GM12878 (cell line): ENCODE measurements around the gene CUEDC1.

ENCODE experiments used
- ASH2L ChIP-seq: fragments of 300-600, 200-600 bp; sonication (generic); IDR thresholded peaks from 2 replicates; pipeline ENCODE4 v1.6.1; 2017; ENCODE audit warnings: low read depth, mild to moderate bottlenecking, borderline replicate concordance
- BACH1 ChIP-seq: fragments of 450-650 bp; IDR thresholded peaks from 2 replicates; pipeline ENCODE4 v1.6.1; 2017; ENCODE audit warnings: mild to moderate bottlenecking, borderline replicate concordance
- BHLHE40 ChIP-seq, 2 experiments: fragments of 450-650 bp in 1 of 2; IDR thresholded peaks; 2 replicates each; pipeline ENCODE4 v1.6.1; 2011 to 2017; ENCODE audit warnings: low read depth in 2 of 2, borderline replicate concordance in 1 of 2, improper control_type of control experiment in 1 of 2, low read length in 1 of 2, mild to moderate bottlenecking in 1 of 2
- CBX5 ChIP-seq: sonication (generic); IDR thresholded peaks from 2 replicates; pipeline ENCODE4 v1.6.1; 2016; ENCODE audit warnings: low read depth, moderate library complexity, mild to moderate bottlenecking, inconsistent platforms
- FOS ChIP-seq: IDR thresholded peaks from 3 replicates; pipeline ENCODE4 v1.6.1; 2011; ENCODE audit warnings: borderline replicate concordance; ENCODE audit not compliant: insufficient read length; ENCODE audit errors: extremely low read depth
- FOXM1 ChIP-seq: IDR thresholded peaks from 2 replicates; pipeline ENCODE4 v1.6.1; 2012; ENCODE audit warnings: low read depth, mild to moderate bottlenecking, inconsistent platforms, low read length, moderate library complexity
- LARP7 ChIP-seq: fragments of 450-650 bp; IDR thresholded peaks from 2 replicates; pipeline ENCODE4 v1.6.1; 2017; ENCODE audit warnings: mild to moderate bottlenecking
- TF ChIP-seq, protein P1 (sequence below): fragments of 450-650 bp; IDR thresholded peaks from 2 replicates; pipeline ENCODE4 v1.6.1; 2016; ENCODE audit warnings: mild to moderate bottlenecking
- TF ChIP-seq, protein P2 (sequence below), 3 experiments: IDR thresholded peaks in 2 of 3; conservative IDR thresholded peaks in 1 of 3; 2 replicates each; pipeline ENCODE4 v1.5.1; 2011; ENCODE audit warnings: low read depth in 3 of 3, low read length in 3 of 3, mild to moderate bottlenecking in 3 of 3, control low read depth in 2 of 3, moderate library complexity in 2 of 3, inconsistent platforms in 1 of 3, mixed read lengths in 1 of 3; ENCODE audit not compliant: control insufficient read depth in 2 of 3, insufficient read depth in 1 of 3; ENCODE audit errors: extremely low read depth in 1 of 3
- TF ChIP-seq, protein P3 (sequence below): IDR thresholded peaks from 2 replicates; pipeline ENCODE4 v1.6.1; 2012; ENCODE audit warnings: mild to moderate bottlenecking, low read depth, low read length

DNA sequence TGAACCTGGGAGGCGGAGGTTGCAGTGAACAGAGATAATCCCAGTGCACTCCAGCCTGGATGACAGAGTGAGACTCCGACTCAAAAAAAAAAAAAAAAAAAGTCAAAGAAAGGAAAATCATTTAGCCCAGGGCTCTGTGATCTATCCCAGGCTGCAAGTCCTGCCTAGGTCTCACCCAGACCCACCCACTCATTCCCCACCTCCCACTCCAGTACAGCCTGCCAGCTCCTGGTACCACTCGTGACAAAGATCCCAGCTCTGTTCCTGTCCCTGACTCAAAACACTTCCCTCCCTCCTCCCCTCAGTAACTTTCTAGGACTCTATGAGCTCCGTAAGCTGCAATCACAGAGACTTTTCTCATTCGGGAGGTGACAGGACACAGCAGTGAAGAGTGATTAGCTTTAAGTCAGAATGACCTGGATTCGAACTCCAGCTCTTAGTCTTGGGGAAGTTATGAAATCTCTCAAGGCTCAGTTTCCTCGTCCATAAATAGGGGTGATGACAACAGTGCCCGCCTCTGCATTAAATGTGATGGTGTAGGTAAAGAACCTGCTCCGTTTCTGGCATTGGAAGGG lies 77.3 kb downstream of the CUEDC1 start:
- TF ChIP-seq, protein P1, sequence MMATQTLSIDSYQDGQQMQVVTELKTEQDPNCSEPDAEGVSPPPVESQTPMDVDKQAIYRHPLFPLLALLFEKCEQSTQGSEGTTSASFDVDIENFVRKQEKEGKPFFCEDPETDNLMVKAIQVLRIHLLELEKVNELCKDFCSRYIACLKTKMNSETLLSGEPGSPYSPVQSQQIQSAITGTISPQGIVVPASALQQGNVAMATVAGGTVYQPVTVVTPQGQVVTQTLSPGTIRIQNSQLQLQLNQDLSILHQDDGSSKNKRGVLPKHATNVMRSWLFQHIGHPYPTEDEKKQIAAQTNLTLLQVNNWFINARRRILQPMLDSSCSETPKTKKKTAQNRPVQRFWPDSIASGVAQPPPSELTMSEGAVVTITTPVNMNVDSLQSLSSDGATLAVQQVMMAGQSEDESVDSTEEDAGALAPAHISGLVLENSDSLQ = no peak
- TF ChIP-seq, protein P2, sequence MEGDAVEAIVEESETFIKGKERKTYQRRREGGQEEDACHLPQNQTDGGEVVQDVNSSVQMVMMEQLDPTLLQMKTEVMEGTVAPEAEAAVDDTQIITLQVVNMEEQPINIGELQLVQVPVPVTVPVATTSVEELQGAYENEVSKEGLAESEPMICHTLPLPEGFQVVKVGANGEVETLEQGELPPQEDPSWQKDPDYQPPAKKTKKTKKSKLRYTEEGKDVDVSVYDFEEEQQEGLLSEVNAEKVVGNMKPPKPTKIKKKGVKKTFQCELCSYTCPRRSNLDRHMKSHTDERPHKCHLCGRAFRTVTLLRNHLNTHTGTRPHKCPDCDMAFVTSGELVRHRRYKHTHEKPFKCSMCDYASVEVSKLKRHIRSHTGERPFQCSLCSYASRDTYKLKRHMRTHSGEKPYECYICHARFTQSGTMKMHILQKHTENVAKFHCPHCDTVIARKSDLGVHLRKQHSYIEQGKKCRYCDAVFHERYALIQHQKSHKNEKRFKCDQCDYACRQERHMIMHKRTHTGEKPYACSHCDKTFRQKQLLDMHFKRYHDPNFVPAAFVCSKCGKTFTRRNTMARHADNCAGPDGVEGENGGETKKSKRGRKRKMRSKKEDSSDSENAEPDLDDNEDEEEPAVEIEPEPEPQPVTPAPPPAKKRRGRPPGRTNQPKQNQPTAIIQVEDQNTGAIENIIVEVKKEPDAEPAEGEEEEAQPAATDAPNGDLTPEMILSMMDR (IDR thresholded peaks at IDR 0.05 in 2 of 3, conservative IDR thresholded peaks at IDR 0.05 in 1 of 3; ENCODE audit: control insufficient read depth in 2 of 3, extremely low read depth in 1 of 3, insufficient read depth in 1 of 3, low read depth in 3 of 3, low read length in 3 of 3) = no peak
- TF ChIP-seq BHLHE40 (IDR thresholded peaks at IDR 0.05; ENCODE audit: borderline replicate concordance in 1 of 2, low read depth in 2 of 2, low read length in 1 of 2) (no peak), ASH2L (no peak), FOXM1 (no peak), LARP7 (no peak), FOS (no peak), CBX5 (no peak), BACH1 (no peak)
- TF ChIP-seq, protein P3, sequence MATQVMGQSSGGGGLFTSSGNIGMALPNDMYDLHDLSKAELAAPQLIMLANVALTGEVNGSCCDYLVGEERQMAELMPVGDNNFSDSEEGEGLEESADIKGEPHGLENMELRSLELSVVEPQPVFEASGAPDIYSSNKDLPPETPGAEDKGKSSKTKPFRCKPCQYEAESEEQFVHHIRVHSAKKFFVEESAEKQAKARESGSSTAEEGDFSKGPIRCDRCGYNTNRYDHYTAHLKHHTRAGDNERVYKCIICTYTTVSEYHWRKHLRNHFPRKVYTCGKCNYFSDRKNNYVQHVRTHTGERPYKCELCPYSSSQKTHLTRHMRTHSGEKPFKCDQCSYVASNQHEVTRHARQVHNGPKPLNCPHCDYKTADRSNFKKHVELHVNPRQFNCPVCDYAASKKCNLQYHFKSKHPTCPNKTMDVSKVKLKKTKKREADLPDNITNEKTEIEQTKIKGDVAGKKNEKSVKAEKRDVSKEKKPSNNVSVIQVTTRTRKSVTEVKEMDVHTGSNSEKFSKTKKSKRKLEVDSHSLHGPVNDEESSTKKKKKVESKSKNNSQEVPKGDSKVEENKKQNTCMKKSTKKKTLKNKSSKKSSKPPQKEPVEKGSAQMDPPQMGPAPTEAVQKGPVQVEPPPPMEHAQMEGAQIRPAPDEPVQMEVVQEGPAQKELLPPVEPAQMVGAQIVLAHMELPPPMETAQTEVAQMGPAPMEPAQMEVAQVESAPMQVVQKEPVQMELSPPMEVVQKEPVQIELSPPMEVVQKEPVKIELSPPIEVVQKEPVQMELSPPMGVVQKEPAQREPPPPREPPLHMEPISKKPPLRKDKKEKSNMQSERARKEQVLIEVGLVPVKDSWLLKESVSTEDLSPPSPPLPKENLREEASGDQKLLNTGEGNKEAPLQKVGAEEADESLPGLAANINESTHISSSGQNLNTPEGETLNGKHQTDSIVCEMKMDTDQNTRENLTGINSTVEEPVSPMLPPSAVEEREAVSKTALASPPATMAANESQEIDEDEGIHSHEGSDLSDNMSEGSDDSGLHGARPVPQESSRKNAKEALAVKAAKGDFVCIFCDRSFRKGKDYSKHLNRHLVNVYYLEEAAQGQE = no peak
